Stimulated activated CD4-positive, alpha-beta T cell treated with anti-CD3 and anti-CD28 coated beads, Interleukin-4, amount 100 ng/mL, for 1 hour (primary cell): ENCODE data around the gene TRIM14.
"Not testable (repeated sequence)": the region's sequence is repeated elsewhere in the genome, so short reads cannot be mapped to it uniquely, and the experiment has no call there.

Source experiments
- DNase-seq: peaks from one replicate; pipeline ENCODE4 v3.0.0-alpha.2; 2020

Gene TRIM14

GRCh38 chr9:98080326-98080725, 38.7 kb downstream of the TRIM14 start:
- DNase-seq, result no peak

DNA sequence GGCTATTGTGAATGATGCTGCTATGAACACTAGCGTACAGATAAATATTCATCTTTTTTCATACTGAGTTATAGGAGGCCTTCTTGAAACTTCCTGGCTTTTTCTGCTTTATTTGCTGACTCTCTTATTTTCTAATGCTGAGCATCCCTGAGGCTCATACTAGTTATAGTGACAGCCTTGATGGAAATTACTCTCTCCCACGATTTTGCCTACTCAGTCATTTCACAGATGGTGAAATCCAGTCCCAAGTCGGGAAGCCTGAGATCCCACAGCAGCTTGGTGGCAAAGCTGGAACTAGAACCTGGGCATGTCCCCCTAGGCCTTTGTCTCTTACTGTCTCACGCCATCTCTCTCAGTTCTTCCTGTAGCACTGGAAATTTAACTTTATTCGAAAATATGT, 40.1 kb downstream of the TRIM14 start:
- no peak for DNase-seq

DNA sequence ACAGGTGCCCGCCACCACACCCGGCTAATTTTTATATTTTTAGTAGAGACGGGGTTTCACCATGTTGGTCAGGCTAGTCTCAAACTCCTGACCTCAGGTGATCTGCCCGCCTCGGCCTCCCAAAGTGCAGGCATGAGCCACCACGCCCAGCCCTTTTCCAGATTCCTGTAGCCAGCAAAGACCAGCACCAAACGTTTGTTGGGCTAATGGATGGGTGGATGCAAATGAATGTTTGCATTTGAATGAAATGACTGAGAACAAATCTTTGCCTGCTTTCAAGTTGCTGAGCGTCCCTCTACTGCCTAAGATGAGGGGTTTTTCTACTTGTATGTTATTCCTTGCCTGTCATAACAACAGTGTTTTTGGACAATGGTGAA, 42.5 kb downstream of the TRIM14 start:
- not testable (repeated sequence) for DNase-seq

DNA sequence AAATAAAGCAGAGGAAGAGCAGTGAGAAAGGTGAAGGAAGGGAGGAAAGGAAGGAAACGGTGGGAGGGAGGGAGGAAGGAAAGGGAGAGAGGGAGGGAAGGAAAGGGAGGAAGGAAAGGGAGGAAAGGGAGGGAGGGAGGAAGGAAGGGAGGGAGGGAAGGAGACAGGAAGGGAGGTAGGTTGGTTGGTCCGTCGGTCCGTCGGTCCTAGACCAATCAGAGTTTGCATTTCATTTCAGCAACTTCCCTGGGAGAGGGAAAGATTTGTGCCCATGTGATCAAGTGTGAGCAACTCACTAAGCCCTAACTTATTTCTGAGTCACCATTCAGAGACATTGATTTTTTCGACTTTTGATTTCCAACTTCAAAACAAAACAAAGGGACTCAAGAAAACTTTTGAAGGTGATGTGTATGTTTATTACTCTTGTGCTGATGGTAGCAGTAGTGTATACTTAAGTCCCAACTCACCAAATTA, 43.7 kb downstream of the TRIM14 start:
- no peak for DNase-seq

DNA sequence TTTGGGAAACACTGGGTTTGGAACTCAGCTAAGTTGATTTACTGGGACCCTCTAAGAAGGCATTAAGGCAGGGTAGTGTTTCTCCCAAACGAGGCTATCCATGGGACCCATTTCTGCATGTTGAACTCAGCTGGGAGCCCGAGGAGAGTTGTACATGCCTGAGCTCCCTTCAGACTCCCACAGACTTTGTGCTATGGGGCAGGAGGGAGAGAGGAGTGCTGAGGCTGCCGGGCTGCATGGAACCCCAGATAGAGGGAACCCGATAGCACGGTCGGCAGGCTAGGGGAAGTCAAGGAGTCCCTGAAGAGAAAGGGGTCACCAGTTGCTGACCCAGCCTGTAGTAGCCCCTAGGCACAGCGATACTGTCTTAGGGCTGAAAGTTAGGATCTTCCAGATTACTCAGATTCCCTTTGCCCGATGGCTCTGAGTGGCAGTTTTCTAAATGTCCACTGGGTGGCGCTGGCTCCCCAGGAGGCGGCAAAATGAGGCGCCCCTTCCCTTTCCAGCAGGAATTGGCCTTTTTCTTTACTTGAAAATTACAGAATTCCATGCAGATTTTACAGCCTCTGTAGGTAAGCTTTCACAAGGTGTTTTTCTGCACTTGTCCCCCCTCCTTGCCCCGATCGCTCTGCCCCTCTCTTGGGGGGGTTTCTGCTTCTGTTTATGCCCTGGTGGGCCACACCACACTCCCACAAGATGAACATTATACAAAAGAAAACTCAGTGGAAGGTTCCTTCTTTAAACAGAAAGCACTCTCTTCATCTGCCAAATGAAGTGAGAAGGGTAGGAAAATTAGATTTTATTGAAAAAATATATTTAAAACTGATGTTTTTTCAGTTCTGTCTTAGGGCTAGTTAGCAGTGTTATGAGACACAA, 44.7 kb downstream of the TRIM14 start:
- DNase-seq, result peak; percentile 68

GRCh38 chr9:98071737-98072136, 47.3 kb downstream of the TRIM14 start:
- DNase-seq, result no peak

- DNase-seq, result no peak
These were observed 48.3 kb downstream of the TRIM14 start for GRCh38 chr9:98070704-98071103.

DNA sequence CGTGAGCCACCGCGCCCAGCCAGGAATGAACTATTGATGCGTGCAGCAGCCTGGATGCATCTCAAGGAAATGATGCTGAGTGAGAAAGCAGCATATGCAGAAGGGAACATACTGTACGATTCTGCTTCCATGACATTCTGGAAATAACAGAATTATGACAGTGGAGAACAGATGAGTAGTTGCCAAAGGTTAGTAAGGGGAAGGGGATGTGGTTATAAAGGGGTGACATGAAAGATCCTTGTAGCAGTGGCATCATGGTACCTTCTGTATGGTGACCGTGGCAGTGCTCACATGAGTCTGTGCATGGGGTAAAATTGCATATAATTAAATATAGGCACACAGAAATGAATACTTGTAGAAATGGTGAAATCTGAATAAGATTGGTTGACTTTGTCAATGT, 49.5 kb downstream of the TRIM14 start:
- no peak for DNase-seq

DNA sequence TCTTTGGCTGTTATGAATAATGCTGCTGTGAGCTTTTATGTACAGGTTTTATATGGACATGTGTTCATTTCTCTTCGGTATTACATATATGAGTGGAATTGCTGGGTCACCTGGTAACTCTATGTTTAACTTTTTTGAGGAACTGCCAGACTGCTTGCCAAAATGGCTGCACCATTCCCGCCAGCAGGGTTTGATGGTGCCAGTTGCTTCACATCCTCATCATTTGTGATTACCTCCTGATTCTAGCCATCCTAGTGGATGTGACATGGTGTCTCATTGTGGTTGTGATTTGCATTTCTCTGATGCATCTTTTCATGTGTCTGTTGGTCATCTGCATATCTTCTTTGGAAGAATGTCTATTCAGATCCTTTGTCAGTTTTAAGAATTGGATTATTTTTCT, 51.8 kb downstream of the TRIM14 start:
- no peak for DNase-seq

GRCh38 chr9:98066235-98066634, 52.8 kb downstream of the TRIM14 start:
- no peak for DNase-seq

GRCh38 chr9:98064623-98065392, 54.2 kb downstream of the TRIM14 start:
- no peak for DNase-seq

DNA sequence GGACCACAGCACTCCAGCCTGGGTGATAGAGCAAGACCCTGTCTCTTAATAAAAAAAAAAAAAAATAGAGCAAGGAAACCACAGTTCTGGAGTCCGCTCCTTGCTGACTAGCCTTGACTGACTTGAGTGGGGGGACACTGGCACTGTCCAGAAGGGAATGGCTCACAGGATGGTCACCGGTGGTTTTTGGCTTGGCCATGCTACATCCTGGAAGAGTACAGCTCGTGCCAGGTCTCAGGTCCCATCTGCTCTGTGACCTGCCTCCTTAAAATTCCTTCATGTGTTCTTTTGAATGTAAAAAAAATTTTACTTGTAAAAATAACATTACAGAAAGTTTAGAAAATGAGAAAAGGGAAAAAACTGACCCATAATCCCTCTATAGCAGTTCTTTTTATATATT, 56.9 kb downstream of the TRIM14 start:
- DNase-seq, result no peak

GRCh38 chr9:98057138-98057799, 61.8 kb downstream of the TRIM14 start:
- DNase-seq, result no peak

- peak; percentile 91 for DNase-seq
These were observed 62.5 kb downstream of the TRIM14 start, which contains the start of gene NANS for GRCh38 chr9:98056269-98057137. TSS of gene NANS (plus strand) at chr9:98056732. CDS start at chr9:98056809, 77 bp downstream.

GRCh38 chr9:98054376-98054951, 64.6 kb downstream of the TRIM14 start:
- DNase-seq, result no peak

GRCh38 chr9:98050351-98050750, 68.7 kb downstream of the TRIM14 start:
- DNase-seq, result no peak

DNA sequence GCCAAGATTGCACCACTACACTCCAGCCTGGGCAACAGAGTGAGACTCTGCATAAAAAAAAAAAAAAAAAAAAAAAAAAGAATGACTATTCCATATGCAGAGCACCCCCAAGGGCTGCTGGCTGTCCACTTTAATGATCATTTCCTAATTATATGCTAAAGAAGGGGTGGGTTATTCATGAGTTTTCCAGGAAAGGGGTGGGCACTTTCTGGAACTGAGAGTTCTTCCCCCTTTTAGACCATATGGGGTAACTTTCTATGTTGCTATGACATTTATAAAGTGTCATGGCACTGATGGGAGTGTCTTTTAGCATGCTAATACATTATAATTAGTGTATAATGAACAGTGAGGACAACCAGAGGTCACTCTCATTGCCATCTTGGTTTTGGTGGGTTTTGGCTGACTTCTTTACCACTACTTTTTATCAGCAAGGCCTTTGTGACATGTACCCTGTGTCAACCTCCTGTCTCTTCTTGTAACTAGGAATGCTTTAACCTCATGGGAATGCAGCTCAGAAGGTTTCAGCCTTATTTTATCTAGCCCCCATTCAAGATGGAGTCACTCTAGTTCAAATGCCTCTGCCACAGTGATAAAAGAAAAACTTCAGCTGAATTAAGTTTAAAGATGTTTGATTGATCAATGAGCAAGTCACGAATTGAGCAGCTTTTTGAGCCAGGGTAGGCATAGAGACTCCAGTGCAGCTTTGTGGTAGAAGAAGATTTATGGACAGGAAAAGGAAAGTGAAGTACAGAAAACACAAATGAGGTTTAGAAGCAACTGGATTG, 69.5 kb downstream of the TRIM14 start:
- no peak for DNase-seq

DNA sequence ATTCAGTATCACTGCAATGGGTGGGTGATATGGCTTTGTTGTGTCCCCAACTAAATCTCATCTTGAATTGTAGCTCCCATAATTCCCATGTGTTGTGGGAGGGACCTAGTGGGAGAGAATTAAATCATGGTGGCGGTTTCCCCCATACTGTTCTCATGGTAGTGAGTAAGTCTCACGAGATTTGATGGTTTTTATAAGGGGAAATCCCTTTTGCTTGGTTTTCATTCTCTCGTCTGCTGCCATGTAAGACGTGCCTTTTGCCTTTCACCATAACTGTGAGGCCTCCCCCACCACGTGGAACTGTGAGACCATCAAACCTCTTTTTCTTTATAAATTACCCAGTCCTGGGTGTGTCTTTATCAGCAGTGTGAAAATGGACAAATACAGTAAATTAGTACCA, 72.0 kb downstream of the TRIM14 start:
- DNase-seq, result no peak

GRCh38 chr9:98046180-98046543, 72.9 kb downstream of the TRIM14 start:
- DNase-seq, result no peak

- no peak for DNase-seq
These were observed 73.5 kb downstream of the TRIM14 start for GRCh38 chr9:98045234-98046179.
